ENCODE data around the gene DLST.
A peak's percentile ranks its signal among the peaks of the same experiment; 100 is the strongest.

The DLST gene

DNA sequence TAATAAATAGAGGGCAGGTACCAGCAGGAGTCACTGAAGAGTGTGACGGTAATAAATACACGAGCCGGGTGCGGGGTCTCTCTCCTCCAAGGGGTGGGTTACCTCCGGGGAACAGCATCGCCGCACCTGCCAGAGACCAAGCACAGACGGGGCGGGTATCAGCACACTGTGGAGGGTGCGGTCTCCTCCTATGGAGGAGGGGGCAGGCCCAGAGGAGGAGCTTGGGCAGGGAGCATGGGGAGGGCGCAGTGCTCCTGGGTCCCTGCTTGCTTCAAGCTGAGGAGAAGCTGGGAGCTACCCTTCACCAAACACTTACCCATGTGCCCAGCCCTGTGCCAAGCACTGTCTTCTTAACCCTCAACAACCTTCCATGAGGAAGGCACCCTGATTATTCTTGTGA is 60.9 kb downstream of the DLST start:
- TF ChIP-seq, protein P1, sequence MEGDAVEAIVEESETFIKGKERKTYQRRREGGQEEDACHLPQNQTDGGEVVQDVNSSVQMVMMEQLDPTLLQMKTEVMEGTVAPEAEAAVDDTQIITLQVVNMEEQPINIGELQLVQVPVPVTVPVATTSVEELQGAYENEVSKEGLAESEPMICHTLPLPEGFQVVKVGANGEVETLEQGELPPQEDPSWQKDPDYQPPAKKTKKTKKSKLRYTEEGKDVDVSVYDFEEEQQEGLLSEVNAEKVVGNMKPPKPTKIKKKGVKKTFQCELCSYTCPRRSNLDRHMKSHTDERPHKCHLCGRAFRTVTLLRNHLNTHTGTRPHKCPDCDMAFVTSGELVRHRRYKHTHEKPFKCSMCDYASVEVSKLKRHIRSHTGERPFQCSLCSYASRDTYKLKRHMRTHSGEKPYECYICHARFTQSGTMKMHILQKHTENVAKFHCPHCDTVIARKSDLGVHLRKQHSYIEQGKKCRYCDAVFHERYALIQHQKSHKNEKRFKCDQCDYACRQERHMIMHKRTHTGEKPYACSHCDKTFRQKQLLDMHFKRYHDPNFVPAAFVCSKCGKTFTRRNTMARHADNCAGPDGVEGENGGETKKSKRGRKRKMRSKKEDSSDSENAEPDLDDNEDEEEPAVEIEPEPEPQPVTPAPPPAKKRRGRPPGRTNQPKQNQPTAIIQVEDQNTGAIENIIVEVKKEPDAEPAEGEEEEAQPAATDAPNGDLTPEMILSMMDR (IDR thresholded peaks at IDR 0.05; ENCODE audit: low read depth, low read length) = no peak
- no peak for TF ChIP-seq EZH2phosphoT487 (IDR thresholded peaks at IDR 0.05; ENCODE audit: low read depth)
- Histone ChIP-seq H3K27ac (ENCODE audit: low read length) (peak overlapping the region; percentile 87), H2AFZ (ENCODE audit: low read depth, low read length) (peak overlapping the region; percentile 6; the same call in 1 of the 2 replicates), H4K20me1 (ENCODE audit: insufficient read depth, low read length) (no peaks in the 10 kb centered on the region), H3K27me3 (ENCODE audit: low read depth, low read length) (no peaks in the 10 kb centered on the region), H3K79me2 (ENCODE audit: low read length) (no peaks in the 10 kb centered on the region), H3K36me3 (replicated peaks; ENCODE audit: low read depth, low read length) (no peaks in the 10 kb centered on the region), H3K4me3 (ENCODE audit: low read length) (peak overlapping the region; percentile 80), H3K9me3 (ENCODE audit: insufficient read depth, low read length) (no peaks in the 10 kb centered on the region), H3K4me2 (ENCODE audit: low read length) (peak overlapping the region; percentile 91), H3K9ac (ENCODE audit: low read length) (peak overlapping the region; percentile 88), H3K4me1 (ENCODE audit: low read length) (peaks cover 72% of the 10 kb centered on the region)

DNA sequence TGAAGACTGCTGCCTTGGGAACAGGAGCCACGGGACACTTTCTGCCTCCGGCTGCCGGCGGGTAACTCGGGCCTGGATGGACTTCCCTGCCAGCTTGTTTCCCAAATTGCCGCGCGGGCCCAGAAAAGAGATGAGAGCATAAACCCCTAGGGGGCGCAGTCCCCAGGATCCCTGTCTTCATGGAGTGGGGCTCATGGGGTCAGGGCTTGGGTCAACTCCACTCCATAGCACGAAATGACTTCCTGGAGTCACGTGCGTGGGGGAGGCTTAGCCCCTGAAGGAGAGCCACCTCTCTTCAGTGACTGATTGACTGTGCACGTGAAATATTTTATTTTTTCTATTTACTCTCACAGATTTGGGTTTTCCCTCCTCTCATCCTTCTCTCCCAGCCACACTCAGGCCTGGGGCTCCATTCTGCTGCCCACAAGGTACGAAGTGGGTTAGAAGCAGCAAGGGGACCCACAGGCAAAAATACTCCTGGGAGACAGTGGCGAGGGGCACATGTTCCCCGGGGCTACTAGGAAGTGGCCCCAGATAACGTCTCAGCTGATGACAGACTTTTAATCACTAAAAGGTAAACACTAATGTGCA is 63.6 kb downstream of the DLST start:
- Histone ChIP-seq H3K9ac (ENCODE audit: low read length) (no peak overlapping the region), H2AFZ (ENCODE audit: low read depth, low read length) (no peak overlapping the region), H3K4me1 (ENCODE audit: low read length) (peaks cover 46% of the 10 kb centered on the region), H3K4me3 (ENCODE audit: low read length) (no peak overlapping the region), H3K9me3 (ENCODE audit: insufficient read depth, low read length) (no peaks in the 10 kb centered on the region), H3K4me2 (ENCODE audit: low read length) (no peak overlapping the region), H4K20me1 (ENCODE audit: insufficient read depth, low read length) (no peaks in the 10 kb centered on the region), H3K27me3 (ENCODE audit: low read depth, low read length) (no peaks in the 10 kb centered on the region), H3K36me3 (replicated peaks; ENCODE audit: low read depth, low read length) (no peaks in the 10 kb centered on the region), H3K27ac (ENCODE audit: low read length) (no peak overlapping the region), H3K79me2 (ENCODE audit: low read length) (no peaks in the 10 kb centered on the region)
- TF ChIP-seq, protein P1 (IDR thresholded peaks at IDR 0.05; ENCODE audit: low read depth, low read length) = peak; percentile 72
- TF ChIP-seq EZH2phosphoT487 (IDR thresholded peaks at IDR 0.05; ENCODE audit: low read depth) = no peak

DNA sequence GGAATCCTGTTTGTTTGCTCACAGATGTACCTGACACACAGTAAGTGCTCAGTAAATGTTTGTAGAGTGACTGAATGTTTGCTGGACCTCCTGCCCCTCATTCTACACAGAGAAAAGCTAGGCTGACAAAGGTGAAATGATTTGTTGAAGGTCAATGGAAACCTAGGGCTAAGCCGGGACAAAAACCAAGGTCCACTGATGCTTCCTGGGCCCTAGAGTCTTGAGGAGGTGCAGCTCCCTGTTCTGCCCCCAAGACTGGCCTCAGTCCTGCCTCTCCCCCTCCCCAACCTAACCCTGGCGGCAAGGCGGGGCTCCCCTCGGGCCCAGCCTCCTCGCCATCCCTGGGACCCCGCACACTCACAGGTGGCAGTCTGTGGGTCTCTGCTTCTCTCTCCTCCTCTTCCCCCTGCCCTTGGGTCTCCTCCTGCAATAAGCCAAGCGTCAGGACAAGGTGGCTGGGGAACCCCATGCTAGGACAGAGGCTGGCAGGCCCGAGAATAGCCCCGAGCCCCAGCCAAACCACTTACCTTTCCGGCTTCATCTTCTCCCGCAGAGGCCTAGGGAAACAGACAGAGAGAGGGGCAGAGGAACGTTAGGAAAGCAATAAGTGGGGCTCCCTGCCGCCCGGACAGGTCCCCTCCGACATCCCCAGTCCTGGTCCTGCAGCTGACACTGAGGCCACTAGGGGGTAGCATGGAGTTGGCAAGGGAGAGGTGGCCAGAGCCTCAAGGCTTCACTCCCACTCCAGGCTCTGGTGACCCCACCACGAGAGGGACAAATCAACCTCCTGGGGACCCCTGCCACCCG is 64.3 kb downstream of the DLST start:
- peak overlapping the region; percentile 73 for H3K4me2 ChIP-seq (ENCODE audit: low read length)
- H2AFZ ChIP-seq (ENCODE audit: low read depth, low read length) = no peak overlapping the region; the same call in 1 of the 2 replicates
- H3K27ac ChIP-seq (ENCODE audit: low read length) = no peak overlapping the region

More for the DNA sequence above, 64.3 kb downstream of the DLST start:
- Histone ChIP-seq H3K36me3 (replicated peaks; ENCODE audit: low read depth, low read length) (no peaks in the 10 kb centered on the region), H3K79me2 (ENCODE audit: low read length) (no peaks in the 10 kb centered on the region), H3K9ac (ENCODE audit: low read length) (peak overlapping the region; percentile 13; the same call in 1 of the 2 replicates), H3K27me3 (ENCODE audit: low read depth, low read length) (no peaks in the 10 kb centered on the region), H4K20me1 (ENCODE audit: insufficient read depth, low read length) (no peaks in the 10 kb centered on the region), H3K9me3 (ENCODE audit: insufficient read depth, low read length) (no peaks in the 10 kb centered on the region), H3K4me1 (ENCODE audit: low read length) (peaks cover 39% of the 10 kb centered on the region), H3K4me3 (ENCODE audit: low read length) (peak overlapping the region; percentile 49)
- TF ChIP-seq, protein P1 (IDR thresholded peaks at IDR 0.05; ENCODE audit: low read depth, low read length) = peak; percentile 86
- no peak for TF ChIP-seq EZH2phosphoT487 (IDR thresholded peaks at IDR 0.05; ENCODE audit: low read depth)
